Fibroblast of mammary gland (primary cell): Measurements from ENCODE around the gene BMP8B.
A peak's percentile ranks its signal among the peaks of the same experiment; 100 is the strongest.

Experiments used
- DNase-seq: peaks from one replicate; pipeline ENCODE4 v3.0.0-alpha.2; 2010; ENCODE audit warnings: low read depth
- H3K4me3 ChIP-seq: 2 replicates; pipeline ENCODE4 v1.5.1; 2011; ENCODE audit warnings: low read depth, mild to moderate bottlenecking, low read length, moderate library complexity; ENCODE audit not compliant: control insufficient read depth
- TF ChIP-seq, protein P1 (sequence below): conservative IDR thresholded peaks from 2 replicates; pipeline ENCODE4 v1.5.1; 2011; ENCODE audit warnings: low read depth, low read length, inconsistent platforms; ENCODE audit not compliant: control insufficient read depth, insufficient read depth

The BMP8B gene, protein sequence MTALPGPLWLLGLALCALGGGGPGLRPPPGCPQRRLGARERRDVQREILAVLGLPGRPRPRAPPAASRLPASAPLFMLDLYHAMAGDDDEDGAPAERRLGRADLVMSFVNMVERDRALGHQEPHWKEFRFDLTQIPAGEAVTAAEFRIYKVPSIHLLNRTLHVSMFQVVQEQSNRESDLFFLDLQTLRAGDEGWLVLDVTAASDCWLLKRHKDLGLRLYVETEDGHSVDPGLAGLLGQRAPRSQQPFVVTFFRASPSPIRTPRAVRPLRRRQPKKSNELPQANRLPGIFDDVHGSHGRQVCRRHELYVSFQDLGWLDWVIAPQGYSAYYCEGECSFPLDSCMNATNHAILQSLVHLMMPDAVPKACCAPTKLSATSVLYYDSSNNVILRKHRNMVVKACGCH

DNA sequence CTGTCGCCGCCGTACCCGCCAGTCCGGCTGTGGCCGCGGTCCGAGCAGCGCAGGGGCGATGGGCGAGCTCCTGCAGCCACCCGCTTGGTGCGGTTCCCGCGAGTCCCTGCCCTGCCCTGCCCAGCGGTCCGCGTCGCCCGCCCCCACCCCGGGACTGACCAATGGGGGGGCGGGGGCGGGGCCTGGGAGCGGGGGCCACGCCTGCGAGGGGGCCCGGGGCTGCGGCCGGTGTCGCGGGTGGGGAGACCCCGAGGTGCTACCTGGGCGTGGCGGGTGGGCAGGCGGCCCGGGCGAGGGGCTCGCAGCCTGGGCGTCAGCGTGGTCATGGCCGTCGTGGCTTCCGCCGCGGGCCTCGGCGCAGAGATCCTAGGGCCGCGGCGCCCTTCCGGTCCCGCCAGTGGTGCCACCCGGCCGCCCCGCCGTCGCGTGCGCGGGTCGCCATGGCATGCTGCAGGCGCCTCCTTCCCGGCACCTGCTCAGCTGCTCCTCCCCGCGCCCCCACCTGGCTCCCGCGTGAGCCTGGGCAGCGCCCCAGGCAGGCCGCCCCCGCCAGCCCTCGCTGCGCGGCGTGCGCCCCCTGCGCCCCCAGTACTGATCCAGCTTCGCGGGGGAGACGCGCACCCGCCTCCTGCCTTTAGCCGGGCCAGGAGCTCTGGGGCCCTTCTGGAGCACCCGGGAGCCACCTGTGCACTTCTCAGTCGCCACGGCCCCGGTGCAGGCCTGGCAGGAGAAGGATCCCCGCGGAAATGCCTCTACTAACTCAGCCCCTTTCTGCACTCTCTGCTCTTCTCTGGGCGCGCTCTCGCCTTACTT, at the start of gene BMP8B:
Gene BMP8B (minus strand): TSS at position 108 of the 813 bp plus-strand sequence. CDS start 380 bp downstream, outside the sequence.
- DNase-seq = no peak
- no peak within 1 kb of the TSS for H3K4me3 ChIP-seq
- TF ChIP-seq, protein P1, sequence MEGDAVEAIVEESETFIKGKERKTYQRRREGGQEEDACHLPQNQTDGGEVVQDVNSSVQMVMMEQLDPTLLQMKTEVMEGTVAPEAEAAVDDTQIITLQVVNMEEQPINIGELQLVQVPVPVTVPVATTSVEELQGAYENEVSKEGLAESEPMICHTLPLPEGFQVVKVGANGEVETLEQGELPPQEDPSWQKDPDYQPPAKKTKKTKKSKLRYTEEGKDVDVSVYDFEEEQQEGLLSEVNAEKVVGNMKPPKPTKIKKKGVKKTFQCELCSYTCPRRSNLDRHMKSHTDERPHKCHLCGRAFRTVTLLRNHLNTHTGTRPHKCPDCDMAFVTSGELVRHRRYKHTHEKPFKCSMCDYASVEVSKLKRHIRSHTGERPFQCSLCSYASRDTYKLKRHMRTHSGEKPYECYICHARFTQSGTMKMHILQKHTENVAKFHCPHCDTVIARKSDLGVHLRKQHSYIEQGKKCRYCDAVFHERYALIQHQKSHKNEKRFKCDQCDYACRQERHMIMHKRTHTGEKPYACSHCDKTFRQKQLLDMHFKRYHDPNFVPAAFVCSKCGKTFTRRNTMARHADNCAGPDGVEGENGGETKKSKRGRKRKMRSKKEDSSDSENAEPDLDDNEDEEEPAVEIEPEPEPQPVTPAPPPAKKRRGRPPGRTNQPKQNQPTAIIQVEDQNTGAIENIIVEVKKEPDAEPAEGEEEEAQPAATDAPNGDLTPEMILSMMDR = no peak

DNA sequence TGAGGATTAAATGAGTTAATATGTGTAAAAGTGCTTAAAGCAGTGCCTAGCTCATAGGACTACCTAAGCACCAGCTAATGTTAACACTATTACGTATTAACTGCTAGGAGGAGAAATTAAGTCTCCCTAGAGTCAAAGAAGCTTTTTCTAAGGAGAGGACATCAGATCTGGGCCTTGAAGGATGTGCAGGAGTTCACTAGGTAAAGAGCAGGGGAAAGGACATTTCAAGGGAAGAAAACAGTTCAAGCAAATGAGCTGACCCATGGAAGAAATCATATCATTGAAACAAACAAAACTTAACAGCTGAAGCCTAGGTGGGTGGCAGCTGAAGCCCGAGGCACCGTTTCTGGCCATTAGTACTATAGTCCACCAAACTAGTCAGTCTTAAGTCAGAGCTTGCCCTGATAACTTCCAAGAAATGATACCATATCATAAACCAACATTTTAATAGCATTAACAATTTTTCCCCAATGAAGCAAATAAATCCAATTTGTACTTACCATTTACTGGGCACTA, 48.0 kb upstream of the BMP8B start:
- TF ChIP-seq, protein P1 = no peak
- no peak overlapping the region for H3K4me3 ChIP-seq
- no peak for DNase-seq

DNA sequence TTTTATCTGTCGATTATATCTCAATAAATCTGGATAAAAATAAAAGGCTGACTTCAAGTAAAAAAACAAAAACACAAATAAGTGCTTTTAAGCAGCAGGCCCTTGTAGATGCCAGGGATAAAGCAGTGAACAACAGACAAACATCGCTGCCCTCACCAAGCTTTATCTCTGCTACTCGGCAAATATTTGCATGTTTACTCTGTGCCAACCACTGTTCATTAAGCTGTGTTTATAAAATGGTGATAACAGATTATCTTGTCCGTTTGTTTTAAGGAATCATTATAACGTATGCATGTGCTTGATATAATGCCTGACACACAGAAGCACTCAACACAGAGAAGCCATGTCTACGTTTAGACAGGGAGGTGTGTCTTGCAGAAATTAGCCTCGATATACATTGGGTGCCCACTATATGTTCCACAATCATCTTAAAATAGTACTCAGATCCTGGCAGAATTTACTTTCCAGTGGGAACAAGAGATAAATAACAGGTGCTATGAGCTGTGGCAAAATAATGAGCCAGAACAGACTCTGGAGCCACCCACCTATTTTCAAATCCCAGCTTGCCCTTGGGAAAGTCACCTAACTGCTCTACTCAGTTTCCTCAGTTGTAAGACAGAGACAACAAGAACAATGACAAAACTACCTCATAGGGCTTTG, 47.4 kb upstream of the BMP8B start:
- no peak overlapping the region for H3K4me3 ChIP-seq
- TF ChIP-seq, protein P1 = no peak
- DNase-seq = no peak

DNA sequence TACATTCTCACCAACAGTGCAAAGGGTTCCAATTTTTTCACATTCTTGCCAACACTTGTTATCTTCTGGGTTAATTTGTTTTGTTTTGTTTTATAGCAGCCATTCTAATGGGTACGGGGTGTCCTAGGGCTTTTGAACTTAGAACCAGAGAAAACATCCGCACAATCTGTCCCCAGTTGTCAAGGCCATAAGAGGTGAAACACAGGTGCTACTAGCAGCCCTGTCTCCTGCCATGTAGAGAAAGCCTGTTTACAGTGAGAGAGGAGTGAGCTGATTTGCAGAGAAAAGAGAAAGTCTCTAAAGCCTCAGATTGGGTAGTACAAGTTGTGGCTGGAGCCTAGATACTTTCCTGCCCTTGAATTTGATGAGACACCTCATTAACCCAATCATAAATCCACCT, 46.4 kb upstream of the BMP8B start:
- no peak overlapping the region for H3K4me3 ChIP-seq
- no peak for DNase-seq
- TF ChIP-seq, protein P1 = no peak

DNA sequence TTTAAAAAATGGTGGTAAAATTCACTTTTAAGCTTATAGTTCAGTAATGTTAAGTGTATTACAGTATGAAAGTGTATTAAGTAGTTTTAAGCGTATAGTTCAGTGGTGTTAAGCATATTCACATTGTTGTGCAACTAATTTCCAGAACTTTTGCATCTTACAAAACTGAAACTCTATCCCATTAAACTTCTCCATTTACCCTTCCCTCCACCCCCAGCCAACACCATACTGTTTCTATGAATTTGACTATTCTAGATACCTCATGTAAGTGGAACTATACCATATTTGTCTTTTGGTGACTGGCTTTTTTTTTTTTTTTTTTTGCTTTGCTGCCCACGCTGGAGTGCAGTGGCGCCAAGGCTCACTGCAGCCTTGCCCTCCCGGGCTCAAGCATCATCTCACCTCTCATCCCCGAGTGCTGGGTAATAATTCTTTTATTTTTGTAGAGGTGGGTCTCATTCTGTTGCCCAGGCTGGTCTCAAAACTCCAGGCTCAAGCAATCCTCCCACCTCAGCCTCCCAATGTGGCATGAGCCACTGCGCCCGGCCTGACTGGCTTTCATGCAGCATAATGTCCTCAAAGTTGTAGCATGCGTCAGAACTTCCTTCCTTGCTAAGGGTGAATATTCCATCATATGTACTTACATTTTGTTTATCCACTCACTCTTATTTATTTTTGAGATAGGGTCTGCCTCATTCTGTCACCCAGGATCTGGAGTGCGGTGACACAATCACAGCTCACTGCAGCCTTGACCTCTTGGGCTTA, 45.1 kb upstream of the BMP8B start:
- no peak for DNase-seq
- H3K4me3 ChIP-seq = no peak overlapping the region
- TF ChIP-seq, protein P1 = no peak

DNA sequence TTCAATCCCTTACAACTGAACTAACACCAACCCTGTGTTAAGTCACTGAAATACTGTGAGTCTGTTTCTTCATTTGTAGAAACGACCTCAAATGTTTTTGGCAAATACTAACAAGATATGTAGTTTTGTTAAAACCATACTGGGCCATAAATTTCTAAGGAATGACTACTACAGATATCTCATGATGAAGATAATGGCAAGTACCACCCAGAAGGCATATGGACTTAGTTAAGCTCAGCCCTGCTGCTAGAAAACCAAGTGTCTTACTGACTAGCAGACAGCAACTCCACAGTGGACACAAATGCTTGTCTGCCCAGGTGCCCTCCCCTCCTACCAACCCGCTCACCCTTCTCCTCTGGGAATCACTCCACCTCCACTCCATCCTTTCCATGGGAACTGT, 44.5 kb upstream of the BMP8B start:
- TF ChIP-seq, protein P1 = no peak
- no peak overlapping the region for H3K4me3 ChIP-seq
- peak; percentile 12 for DNase-seq
